HFFc6 (cell line): ENCODE measurements around the gene POU4F3. TPM values are rescaled to one million over a fixed set of nuclear protein-coding genes. Genes with fewer than 3 reads are reported as not detected.
"Not testable (repeated sequence)": the region's sequence is repeated elsewhere in the genome, so short reads cannot be mapped to it uniquely, and the experiment has no call there.

ENCODE experiments used
- DNase-seq: peaks from one replicate; pipeline ENCODE4 v3.0.0-alpha.2; 2018
- H3K27ac Mint-ChIP-seq: 2 replicates; pipeline ENCODE4 v1.8.0; 2020; ENCODE audit warnings: mild to moderate bottlenecking, mixed read lengths
- H3K27me3 Mint-ChIP-seq: 2 replicates; pipeline ENCODE4 v1.8.0; 2021; ENCODE audit warnings: mild to moderate bottlenecking, moderate library complexity, mixed read lengths; ENCODE audit not compliant: insufficient read depth
- H3K36me3 Mint-ChIP-seq: 2 replicates; pipeline ENCODE4 v1.8.0; 2021; ENCODE audit warnings: low read depth, mixed read lengths
- H3K4me1 Mint-ChIP-seq: 2 replicates; pipeline ENCODE4 v1.8.0; 2020; ENCODE audit warnings: low read depth, mixed read lengths
- H3K4me3 Mint-ChIP-seq: 2 replicates; pipeline ENCODE4 v1.8.0; 2020; ENCODE audit warnings: mild to moderate bottlenecking, moderate library complexity, mixed read lengths
- H3K9me3 Mint-ChIP-seq: 2 replicates; pipeline ENCODE4 v1.8.0; 2020; ENCODE audit warnings: mild to moderate bottlenecking, mixed read lengths
- CTCF ChIP-seq: fragments of 200-600 bp; sonication (generic); IDR thresholded peaks from 2 replicates; pipeline ENCODE4 v1.5.0; 2021; ENCODE audit warnings: antibody characterized with exemption, mild to moderate bottlenecking
- long read RNA-seq: library from polyadenylated mRNA; unstranded; transcript quantifications from one replicate; pipeline ENCODE4 v2.0.0, GENCODE V29; 2019
- total RNA-seq, 6 experiments: library from RNA; stranded (reverse); fragmentation: NEBNext Ultra II Directional; extraction: Animal tissue kit (Norgen Biotek cat#: 25700); gene quantifications; 2 replicates in 1 of 6; 3 replicates in 5 of 6; pipeline ENCODE4 v1.2.3, GENCODE V29; 2021

Gene POU4F3, protein sequence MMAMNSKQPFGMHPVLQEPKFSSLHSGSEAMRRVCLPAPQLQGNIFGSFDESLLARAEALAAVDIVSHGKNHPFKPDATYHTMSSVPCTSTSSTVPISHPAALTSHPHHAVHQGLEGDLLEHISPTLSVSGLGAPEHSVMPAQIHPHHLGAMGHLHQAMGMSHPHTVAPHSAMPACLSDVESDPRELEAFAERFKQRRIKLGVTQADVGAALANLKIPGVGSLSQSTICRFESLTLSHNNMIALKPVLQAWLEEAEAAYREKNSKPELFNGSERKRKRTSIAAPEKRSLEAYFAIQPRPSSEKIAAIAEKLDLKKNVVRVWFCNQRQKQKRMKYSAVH
- under 1 TPM in 1 of 6 experiments, not detected in 5; 0.07 TPM for total RNA-seq
- long read RNA-seq, result 0 reads

GRCh38 chr5:146338774-146339714, at the start of gene POU4F3:
Gene POU4F3 (plus strand): TSS chr5:146338839. CDS start chr5:146339113, 274 bp downstream.
- no peak for DNase-seq
- Mint-ChIP-seq H3K27ac (no peak within 1 kb of the TSS), H3K4me3 (no peak within 1 kb of the TSS; the same call in 1 of the 2 replicates)

GRCh38 chr5:146290318-146290717, 48.3 kb upstream of the POU4F3 start:
- Mint-ChIP-seq H3K27ac (no peak overlapping the region), H3K4me3 (no peak overlapping the region), H3K4me1 (peaks cover 13% of the 10 kb centered on the region), H3K36me3 (peaks cover 4% of the 10 kb centered on the region; the same call in 1 of the 2 replicates), H3K27me3 (peaks cover 4% of the 10 kb centered on the region; the same call in 1 of the 2 replicates), H3K9me3 (no peaks in the 10 kb centered on the region)
- no peak for DNase-seq
- TF ChIP-seq CTCF, result no peak

More at GRCh38 chr5:146338774-146339714, at the start of gene POU4F3:
- Mint-ChIP-seq H3K36me3 (no peaks in the 10 kb centered on the region), H3K4me1 (no peaks in the 10 kb centered on the region; the same call in 1 of the 2 replicates), H3K27me3 (peaks cover 71% of the 10 kb centered on the region), H3K9me3 (peaks cover 12% of the 10 kb centered on the region; the same call in 1 of the 2 replicates)
- no peak for TF ChIP-seq CTCF

- no peak overlapping the region for H3K4me3 Mint-ChIP-seq
- peak; percentile 81 for TF ChIP-seq CTCF
- peak; percentile 24 for DNase-seq
- peaks cover 13% of the 10 kb centered on the region for H3K4me1 Mint-ChIP-seq
- H3K27me3 Mint-ChIP-seq, result peaks cover 8% of the 10 kb centered on the region
- no peak overlapping the region for H3K27ac Mint-ChIP-seq
- no peaks in the 10 kb centered on the region for H3K9me3 Mint-ChIP-seq
- peaks cover 4% of the 10 kb centered on the region; the same call in 1 of the 2 replicates for H3K36me3 Mint-ChIP-seq
Observed at GRCh38 chr5:146291421-146292074, 47.1 kb upstream of the POU4F3 start.

GRCh38 chr5:146296245-146296644, 42.4 kb upstream of the POU4F3 start:
- H3K27me3 Mint-ChIP-seq, result peaks cover 11% of the 10 kb centered on the region
- no peak overlapping the region for H3K4me3 Mint-ChIP-seq
- H3K4me1 Mint-ChIP-seq, result peaks cover 3% of the 10 kb centered on the region; the same call in 1 of the 2 replicates
- DNase-seq, result no peak
- H3K9me3 Mint-ChIP-seq, result no peaks in the 10 kb centered on the region
- H3K36me3 Mint-ChIP-seq, result no peaks in the 10 kb centered on the region
- no peak for TF ChIP-seq CTCF
- H3K27ac Mint-ChIP-seq, result no peak overlapping the region

- H3K4me3 Mint-ChIP-seq, H3K36me3 Mint-ChIP-seq, H3K27ac Mint-ChIP-seq, H3K9me3 Mint-ChIP-seq, H3K4me1 Mint-ChIP-seq, DNase-seq: not testable (repeated sequence)
- peaks cover 19% of the 10 kb centered on the region for H3K27me3 Mint-ChIP-seq
Observed at GRCh38 chr5:146298920-146299319, 39.7 kb upstream of the POU4F3 start.
